ENCODE results near the gene NALCN.
"Not testable (repeated sequence)": the region's sequence is repeated elsewhere in the genome, so short reads cannot be mapped to it uniquely, and the experiment has no call there.

NALCN gene

DNA sequence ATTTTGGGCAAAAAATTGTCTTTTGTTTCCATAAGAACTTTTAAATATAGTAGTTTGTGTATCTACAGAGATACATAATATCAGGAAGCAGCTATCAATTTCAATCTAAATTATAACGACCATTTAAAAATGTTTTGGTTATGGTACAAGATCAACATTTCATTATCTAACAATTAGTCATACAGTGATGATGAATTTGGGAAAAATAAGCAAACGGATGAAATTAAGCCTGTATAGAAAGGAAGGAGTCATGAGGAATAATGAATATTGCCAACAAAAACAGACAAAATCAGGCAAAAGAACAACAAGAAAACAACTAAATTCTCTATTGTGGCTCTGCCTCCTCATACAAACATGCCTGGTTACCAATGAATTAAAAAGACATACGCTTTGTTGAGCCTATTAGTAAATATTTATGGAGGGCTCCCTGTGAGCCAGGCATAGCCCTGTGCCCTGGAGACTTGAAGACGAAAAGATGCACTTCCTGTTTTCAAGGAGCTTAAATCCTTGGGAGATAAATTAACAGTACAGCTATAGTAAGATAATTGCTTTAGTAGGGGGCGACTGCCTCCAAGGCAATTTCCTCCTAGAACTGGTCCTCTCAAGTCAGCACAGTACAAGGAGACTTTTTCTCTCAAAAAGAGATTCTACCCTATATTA lies 73.0 kb downstream of the NALCN start:
- in situ Hi-C loops (cut with MboI; ENCODE audit: low sequenced_read_pairs): no loop called here

DNA sequence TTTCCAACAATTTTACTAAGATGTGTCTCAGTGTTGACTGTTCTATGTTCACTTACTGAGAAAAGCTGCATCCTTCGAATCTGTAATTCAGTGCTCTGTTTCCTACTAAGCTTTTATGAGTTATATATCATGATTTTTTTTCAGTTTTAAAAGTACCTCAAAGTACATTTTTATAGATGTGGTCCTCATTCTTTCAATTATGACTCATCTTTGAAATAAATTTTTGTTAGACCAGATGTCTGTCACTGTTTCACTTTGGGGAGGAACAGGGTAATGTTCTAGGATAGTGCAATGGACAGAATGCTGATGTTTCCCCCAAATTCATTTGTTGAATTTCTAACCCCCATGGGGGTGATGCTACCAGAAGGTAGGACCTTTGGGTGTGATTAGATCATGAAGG lies 74.8 kb downstream of the NALCN start:
- in situ Hi-C loops (cut with MboI; ENCODE audit: low sequenced_read_pairs): no loop called here

DNA sequence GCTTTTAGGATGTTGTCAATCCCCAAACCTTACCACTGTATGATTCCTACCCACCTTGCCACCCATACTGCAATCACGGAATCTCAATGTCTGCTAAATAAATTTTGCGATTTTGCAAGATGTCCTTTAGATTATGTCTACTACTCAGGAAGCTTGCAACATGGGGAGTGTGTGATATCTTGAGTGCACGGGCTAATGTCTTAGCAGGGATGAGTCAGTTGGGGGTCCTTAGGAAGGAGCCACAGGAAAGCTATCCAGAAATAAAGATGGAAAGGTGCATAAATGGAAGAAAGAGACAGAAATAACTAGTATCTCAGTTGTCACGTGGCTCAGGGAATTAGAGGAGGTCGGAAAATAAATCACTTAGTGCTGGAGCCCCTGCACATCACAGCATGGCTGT lies 77.1 kb downstream of the NALCN start:
- in situ Hi-C loops (cut with MboI; ENCODE audit: low sequenced_read_pairs): no loop called here

DNA sequence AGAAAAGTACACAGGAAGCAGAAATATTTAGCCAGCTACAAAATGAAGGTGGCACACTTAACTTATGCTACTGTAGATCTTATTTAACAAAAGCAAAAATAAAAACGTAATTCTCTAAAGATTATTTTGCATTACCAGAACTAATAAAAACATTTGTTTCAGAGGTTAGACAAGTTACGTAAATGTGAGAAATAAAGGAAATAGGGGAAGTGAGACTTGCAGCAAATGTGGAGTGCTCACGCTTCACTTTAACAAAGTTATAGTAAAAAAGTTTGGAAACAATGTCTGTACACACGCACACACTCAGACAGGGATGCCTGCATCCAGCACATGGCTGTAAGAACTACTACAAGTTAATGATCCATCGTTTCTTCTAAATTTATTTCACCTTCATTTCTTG lies 83.7 kb downstream of the NALCN start:
- in situ Hi-C loops (cut with MboI; ENCODE audit: low sequenced_read_pairs): no loop called here

DNA sequence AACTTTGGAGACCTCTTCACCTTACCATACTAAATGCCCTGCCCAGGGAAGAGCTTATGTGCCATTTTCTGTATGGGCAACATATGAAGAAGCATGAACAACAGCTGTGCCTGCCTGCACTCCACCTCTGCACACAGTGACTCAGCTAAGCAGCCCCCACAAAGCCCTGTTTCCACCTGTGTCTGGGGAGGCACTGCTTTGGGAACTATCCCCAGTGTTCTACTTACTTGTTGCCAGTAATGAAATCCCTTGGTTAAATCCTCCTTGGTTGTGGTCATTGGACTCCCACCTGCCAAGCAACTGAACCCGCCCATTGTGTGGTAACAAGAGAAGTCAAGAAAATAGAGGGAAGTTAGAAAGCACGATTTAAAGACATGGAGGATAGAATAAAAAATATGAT lies 84.6 kb downstream of the NALCN start:
- in situ Hi-C loops (cut with MboI; ENCODE audit: low sequenced_read_pairs): no loop called here

DNA sequence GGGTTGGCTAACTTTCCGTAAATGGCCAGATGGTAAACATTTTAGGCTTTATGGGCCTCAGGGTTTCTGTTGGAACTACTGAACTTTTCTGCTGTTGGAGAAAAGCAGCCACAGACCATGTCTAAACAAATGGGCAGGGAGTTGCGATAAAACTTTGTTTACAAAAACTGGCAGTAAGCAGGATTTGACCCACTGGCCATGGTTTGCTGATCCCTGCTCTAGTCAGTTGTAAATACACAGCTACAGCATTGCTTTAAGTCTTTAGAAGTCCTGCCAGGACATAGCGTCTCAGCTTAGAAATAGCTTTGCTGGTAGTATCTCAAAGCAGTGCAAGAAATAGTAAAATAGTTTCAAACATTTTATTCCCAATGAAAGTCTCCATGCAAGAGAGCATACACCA lies 88.4 kb downstream of the NALCN start:
- in situ Hi-C loops (cut with MboI; ENCODE audit: low sequenced_read_pairs): no loop called here

DNA sequence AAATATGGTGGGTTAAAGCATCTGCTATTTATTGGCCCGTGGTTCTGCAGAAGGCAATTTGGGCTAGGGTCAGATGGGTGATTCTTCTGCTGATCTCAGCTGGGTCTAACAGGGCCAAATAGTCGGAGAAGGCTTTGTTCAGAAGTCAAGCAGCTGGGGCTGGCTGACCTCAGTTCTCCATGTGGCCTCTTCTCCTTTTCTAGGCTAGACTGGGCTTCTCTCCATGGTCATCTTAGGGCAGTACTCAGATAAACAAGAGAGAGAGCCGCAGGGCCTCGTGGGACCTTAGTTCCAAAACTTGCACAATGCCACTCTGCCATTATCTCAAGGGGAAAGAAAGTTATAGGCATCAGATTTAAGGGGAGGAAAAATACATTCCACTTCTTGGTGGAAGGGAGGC lies 89.6 kb downstream of the NALCN start:
- in situ Hi-C loops (cut with MboI; ENCODE audit: low sequenced_read_pairs): no loop called here

DNA sequence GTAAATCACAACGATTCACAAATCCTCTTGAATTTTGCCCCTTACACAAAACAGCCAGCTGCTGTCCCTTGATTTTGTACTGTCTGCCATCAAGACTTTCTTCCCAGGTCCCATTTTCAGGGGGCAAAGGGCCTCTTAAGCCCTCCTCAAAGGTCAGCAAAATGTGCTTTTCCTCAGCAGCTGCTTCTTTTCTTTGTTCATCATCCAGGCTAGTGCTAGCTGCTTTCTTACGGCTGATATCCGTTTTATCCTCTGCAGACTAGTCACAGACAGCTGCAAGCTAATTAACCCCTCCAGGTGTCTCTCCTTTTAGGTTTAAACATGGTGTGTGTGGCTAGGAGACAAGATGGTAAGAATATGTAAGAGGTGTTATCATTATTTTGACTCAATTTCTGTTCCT lies 90.9 kb downstream of the NALCN start:
- in situ Hi-C loops (cut with MboI; ENCODE audit: low sequenced_read_pairs): no loop called here

DNA sequence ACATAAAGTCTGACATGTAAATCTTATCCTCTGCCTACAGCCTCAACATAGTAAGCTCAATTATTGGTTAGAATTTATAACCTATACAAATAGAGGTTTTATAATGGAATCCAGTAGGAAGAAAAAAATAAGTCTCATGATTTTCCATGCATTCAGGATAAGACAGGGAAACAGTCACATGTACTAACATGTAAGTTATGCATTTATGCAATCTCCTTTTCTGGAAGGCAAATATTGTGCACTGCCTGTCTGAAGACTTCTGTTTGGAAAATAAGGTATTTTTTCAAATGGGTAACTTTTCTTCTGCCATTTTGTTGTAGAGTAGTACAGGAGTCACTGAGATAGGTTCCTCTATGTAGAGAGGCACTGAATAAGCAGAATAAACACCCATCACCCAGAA lies 92.7 kb downstream of the NALCN start:
- in situ Hi-C loops (cut with MboI; ENCODE audit: low sequenced_read_pairs): no loop called here

DNA sequence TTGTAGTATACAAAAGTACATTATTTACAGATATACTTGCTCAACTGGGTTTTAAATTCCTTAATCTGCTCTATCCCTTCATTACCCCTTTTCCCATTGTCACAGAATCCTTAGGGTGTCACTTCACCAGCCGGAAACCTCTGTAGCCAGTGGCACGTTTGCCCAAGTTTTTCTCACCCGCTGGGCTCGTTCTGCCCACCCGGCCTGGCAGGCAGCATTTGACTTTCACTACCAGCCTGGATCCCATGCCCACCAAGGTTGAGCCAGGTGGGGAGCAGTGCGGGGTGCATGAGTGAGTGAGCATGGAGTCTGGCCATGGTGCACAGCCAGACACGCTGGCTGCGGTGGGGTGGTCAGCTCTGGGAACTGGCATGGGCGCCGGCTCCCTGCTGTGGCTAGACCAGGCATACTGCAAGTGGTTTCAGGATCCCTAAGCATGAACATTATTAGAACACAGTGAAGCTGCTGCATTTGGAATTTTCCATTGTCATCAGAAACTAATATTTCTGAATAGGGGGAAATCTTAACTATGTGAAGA lies 98.3 kb downstream of the NALCN start:
- in situ Hi-C loops (cut with MboI; ENCODE audit: low sequenced_read_pairs): no loop called here

DNA sequence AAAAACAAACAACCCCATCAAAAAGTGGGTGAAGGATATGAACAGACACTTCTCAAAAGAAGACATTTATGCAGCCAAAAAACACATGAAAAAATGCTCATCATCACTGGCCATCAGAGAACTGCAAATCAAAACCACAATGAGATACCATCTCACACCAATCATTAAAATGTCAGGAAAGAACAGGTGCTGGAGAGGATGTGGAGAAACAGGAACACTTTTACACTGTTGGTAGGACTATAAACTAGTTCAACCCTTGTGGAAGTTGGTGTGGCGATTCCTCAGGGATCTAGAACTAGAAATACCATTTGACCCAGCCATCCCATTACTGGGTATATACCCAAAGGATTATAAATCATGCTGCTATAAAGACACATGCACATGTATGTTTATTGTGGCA lies 102.8 kb downstream of the NALCN start:
- in situ Hi-C loops (cut with MboI; ENCODE audit: low sequenced_read_pairs): not testable (repeated sequence)

DNA sequence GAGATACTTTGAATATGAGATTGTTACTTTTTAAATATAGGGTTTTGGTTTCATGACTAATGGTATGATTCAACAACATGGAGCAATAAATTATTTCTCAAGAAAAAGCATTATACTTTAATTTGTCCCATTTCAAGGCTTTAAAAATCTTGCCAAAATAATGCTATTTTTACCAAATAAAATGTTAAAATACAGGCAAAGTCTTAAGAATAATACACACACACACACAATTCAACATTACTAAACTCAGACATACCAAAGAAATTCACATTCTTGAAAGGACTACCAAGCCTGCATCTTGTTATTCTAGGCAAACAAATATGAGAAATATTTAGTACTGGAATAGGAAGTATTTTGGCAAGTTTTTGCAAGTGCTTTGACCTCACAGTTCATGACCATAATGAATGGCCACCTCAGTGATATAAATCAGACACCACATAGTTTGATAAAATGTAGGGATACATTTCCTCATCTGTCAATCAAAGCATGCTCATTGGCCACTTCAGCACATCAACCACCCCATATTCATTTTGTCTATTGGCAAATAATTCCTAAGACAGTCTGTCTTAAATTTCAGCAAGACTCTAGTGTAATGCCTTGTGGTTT lies 107.2 kb downstream of the NALCN start:
- in situ Hi-C loops (cut with MboI; ENCODE audit: low sequenced_read_pairs): no loop called here

DNA sequence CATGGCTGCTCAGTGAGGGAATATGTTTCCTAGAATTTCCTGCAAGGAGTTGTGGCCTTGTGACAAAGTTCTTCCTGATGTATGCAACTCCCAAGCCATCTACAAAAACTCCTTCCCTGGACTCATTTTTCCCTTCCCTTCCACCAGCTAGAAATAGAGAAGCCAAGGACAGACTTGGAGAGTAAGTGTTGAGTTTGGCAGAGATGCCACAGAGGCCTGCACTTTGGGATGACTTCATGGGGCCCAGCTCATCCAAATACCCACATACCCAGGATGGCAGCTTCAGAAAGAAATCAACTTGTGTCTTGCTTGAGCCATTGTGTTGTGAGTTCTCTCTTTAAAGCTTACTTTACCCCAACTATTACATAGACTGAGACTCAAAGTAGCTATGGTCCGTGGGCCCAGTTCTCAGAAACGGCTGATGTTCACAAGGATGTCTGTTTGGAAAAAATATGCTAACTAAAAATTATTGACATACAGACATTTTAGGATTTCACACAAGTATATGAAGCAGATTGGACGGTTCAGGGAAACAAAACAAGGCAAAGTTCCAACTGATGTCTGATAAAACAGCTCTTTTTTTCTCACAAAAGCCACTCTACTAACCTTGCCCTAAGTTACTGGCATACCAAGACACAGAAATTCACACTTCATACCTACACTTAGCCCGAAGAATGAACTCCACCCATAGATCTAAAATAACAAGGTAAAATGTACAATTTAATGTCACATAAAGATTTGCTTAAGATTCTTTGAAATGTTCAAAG lies 107.9 kb downstream of the NALCN start:
- in situ Hi-C loops (cut with MboI; ENCODE audit: low sequenced_read_pairs): no loop called here

DNA sequence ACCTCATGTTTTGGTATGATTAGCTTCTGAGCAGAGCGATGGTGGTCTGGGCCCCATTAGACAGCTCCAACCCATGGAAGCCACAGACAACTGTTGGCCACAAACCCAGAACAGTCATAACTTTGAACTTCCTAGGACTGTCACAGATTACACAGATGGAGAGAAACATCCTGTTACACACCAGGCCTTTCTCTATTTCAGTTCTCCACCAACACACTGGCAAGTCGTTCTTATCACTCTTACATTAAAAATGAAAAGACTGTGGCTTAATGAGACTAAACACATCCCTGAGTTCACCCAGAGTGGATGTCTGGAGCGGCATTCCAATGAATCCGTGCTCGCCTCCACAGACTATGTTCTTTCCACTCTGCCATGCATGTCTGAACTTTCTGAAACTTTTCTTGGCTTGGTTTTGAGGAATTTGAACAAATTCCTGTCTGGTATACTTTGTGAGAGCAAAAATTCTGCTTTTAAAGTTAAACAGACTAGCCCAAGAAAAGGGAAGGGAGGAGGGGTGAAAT lies 109.1 kb downstream of the NALCN start:
- in situ Hi-C loops (cut with MboI; ENCODE audit: low sequenced_read_pairs): no loop called here

DNA sequence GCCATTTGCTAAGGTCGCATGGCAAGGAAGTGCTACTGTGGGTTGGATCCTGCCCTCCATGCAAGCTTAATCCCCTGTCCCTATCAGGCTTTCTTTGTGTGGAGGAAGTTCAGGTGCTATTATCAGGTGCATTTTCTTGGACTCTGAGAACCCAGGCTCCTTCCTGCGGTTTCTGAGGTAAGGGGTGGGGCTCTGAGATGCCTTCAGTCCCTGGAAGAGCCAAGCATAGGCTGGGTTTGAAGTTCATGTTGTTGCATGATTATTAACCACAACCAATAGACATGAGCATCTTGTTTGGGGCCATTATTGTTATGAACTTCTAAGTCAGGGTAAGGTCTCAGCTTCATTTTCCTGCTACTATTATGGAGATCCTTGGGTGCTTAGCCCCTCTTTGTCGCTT lies 109.5 kb downstream of the NALCN start:
- in situ Hi-C loops (cut with MboI; ENCODE audit: low sequenced_read_pairs): no loop called here

DNA sequence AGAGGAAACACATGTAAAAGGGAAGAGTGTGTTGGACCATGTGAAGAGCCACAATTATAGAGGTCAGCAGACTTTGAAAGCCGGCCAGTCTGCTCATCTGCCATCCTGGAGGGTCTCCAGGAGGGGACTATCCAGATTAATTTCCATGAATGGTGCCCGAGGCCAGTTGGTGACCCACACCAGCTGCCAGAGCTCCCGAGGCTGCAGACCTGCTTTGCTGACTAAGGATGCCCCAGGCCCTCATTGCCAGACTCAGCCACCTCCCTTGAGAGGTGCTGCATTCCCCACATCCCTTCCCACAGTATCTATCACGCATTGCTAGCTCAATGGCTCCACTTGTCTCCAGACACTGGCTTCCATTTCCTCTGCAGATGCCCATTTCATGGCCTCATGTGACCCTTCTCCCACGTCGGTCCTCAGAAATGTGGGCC lies 110.3 kb downstream of the NALCN start:
- in situ Hi-C loops (cut with MboI; ENCODE audit: low sequenced_read_pairs): no loop called here

DNA sequence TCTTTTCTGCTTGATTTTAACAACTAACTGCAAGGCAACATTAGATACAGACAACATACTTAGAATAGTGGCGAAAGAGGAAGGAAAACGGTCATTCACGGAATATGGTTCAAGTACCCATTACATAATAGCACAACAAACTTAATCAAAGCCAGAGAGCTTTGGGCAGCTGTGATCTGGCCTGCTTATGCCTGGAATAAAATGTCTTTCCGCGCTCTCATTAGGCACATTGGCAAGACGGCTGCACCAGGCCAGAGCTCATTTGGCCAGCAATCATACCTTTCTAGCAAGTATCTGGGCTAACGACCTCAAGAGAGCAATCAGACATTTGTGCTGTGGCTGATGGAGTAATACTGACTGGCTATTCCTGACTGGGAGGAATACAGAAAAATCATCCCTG lies 112.8 kb downstream of the NALCN start:
- in situ Hi-C loops (cut with MboI; ENCODE audit: low sequenced_read_pairs): no loop called here

DNA sequence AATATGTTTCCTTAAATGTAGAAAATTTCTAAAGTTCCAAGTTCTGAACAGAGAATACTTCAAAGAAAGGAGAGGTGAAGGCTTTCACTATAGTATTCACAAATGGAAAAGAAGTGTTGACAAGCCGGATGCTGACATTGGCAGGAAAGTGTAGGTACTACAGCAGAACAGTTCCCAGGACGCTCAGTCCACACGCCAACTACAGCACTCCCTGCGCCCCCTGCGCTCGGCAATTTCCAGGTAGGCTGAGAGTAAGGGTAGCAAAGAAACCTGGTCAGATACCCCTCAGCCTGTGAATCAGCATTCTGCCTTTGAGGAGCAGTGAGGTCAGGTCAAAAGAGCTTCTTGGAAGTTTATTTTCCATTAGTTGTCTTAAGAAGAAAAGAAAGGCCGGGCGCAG lies 115.3 kb downstream of the NALCN start:
- in situ Hi-C loops (cut with MboI; ENCODE audit: low sequenced_read_pairs): no loop called here

DNA sequence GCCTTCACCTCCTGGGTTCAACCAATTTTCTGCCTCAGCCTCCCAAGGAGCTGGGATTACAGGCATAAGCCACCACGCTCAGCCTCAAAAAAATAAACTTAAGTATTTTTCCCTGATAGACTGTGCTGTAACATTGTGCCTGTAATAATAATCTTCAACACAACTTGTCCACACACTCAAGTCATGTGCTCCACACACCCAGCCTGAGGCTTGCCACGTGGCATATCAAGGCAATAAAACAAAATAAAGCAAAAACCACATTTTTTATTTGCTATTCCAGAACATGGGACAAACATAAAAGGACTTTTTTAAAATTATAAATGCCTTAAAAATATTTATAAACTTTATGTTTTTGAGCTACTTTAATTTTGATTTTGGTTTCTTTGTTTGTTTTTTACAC lies 115.8 kb downstream of the NALCN start:
- in situ Hi-C loops (cut with MboI; ENCODE audit: low sequenced_read_pairs): no loop called here

DNA sequence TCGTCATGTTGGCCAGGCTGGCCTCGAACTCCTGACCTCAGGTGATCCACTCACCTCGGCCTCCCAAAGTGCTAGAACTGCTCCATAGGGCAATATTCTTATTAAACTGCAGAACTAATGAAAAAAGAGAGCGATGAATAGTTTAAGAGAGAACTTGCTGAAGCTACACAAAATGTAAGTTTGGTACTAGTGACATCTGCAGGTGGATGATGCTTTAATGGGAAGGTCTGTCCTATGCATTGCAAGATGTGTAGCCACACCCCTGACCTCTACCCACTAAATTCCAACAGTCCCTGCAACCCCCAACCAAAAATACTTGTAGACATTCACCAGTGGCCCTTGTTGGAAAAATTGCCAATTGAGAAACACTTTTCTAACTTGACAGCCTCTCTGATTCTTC lies 117.8 kb downstream of the NALCN start:
- in situ Hi-C loops (cut with MboI; ENCODE audit: low sequenced_read_pairs): no loop called here

DNA sequence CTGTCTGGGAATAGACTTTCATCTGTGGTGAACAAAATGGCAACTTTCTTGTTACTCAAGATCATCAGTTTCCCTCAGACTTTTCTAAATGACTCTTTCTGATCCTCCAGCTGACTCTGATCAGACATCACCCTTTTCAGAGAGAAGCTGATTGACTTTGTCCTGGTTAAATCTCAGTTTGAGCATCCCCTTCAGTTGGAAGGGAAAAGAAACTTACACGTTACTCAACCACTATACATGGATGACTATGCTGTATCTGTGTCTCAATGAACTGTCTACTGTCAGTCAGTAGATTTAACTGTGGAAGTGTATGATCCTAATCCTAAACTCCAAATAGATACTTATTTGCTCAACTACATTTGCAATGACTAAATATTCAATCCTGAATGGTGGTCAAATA lies 118.5 kb downstream of the NALCN start:
- in situ Hi-C loops (cut with MboI; ENCODE audit: low sequenced_read_pairs): no loop called here

DNA sequence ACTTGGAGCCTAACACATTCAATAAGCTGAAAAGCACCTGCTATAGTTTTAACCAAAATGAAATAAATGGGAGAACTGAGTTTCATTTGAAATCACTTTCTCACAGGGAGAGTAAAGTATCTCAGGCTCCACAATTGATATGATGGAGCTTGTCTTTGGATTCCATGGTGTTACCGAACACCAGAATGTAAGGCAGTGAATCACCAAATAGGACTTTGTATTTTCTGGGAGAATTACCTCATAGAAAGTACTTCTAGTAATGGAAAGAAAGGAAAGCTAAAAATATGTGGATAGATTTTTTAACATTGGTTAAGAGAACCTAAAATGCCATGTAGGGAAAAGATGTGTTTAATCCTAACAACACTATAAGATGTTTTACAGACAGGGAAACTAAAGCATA lies 123.6 kb downstream of the NALCN start:
- in situ Hi-C loops (cut with MboI; ENCODE audit: low sequenced_read_pairs): no loop called here
